NCI-H345 treated with DMSO at 0.1 percent for 48 hours (cell line): Measurements from ENCODE around the gene NPIPA7.
"Not testable (repeated sequence)": the region's sequence is repeated elsewhere in the genome, so short reads cannot be mapped to it uniquely, and the experiment has no call there.

Experiments
- DNase-seq: peaks from one replicate; lab custom pipeline; 2025; ENCODE audit not compliant: unreplicated experiment; lab: John Stamatoyannopoulos, UW

Gene NPIPA7

DNA sequence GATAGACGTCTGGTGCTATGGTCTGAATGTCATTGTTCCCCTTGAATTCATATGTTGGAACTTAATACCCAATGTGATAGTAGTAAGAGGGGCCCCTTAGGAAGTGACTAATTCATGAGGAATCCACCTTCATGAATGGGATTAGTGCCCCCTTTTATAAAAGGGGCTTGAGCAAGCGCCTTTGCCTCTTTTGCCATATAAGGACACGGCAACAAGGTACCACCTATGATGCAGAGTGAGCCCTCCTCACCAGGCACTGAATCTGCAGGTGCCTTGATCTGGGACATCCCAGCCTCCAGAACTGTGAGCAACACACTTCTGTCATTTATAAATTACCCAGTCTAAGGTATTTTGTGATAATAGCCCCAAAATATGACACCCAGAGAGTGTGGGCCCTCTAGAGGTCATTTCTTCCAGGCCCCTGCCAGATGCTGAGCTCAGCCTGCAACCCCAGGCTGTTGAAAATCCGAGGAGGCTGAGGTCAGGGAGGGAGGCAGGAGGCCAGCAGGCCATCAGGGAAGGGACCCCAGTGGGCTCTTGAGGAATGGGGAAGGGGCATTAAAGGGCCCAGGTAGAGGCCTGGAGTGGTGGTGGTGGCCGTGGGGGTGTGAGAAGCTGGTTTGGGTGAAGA is 39.1 kb downstream of the NPIPA7 start:
- not testable (repeated sequence) for DNase-seq

- not testable (repeated sequence) for DNase-seq
Measured at GRCh38 chr16:16420515-16420914, 41.6 kb downstream of the NPIPA7 start.

DNA sequence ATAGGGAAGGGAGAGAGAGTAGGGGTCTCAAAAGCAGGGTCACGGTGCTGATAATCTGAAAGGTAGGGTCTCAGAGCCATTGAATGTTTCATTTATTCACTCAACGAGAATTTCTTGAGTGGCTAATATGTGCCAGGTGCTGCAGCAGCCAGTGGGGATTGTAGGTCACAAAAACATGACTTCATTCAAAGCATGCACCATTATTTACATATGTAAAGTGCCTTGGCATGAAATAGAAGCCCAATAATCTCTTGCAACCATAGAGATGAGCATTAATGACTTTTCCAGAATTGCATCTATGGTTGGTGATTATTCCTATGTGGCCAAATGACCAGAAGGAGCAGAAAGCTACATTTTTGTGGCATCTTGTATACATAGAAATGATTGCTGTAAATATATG is 46.2 kb downstream of the NPIPA7 start:
- DNase-seq: not testable (repeated sequence)

- not testable (repeated sequence) for DNase-seq
Measured at GRCh38 chr16:16431135-16431534, 52.2 kb downstream of the NPIPA7 start.

DNA sequence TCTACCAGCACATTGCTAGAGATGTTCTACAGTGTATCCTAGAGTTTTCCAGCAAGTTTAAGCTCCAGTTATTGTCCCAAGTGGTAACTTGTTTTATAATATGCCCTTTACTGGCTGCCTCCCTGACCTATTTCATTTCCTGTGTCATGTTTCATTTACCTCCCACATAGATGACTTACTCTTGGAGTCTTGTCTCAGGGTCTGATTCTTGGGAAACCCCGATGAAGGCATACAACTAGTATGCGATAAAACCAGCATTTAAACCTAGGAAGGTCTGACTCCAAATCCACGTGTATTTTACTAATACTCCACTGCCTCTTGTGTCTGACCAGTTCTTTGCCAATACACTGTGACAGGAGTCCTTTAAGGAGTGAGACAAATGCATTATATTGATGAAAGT is 55.8 kb downstream of the NPIPA7 start:
- DNase-seq: not testable (repeated sequence)

- not testable (repeated sequence) for DNase-seq
Measured at GRCh38 chr16:16441401-16441800, 62.5 kb downstream of the NPIPA7 start.
